ENCODE data around the gene IL23R.

DNA sequence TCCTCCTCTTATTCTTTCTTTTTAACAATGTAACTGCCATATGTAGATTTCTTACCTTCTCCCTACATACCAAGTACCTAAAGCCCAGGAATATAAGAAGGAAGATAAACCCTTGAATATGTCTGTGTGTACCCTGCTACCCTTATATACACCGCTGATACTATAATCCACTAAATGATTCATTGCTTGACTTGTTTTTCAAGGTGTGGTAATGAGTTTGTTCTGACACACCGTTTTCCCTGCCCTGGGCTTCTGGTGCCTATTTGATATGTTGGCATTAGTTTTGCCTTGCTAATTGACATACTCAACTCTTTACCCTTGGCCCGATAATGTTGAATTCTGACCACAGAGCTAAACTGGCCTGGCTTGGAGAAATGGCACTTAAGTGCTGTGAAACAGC is 64.3 kb downstream of the IL23R start:
- TF ChIP-seq POLR2AphosphoS2 (IDR thresholded peaks at IDR 0.05; ENCODE audit: low read depth, low read length) (no peak), POLR2AphosphoS5 (IDR thresholded peaks at IDR 0.05; ENCODE audit: low read depth, low read length) (no peak), BRCA1 (CRISPR knock-in tag; IDR thresholded peaks at IDR 0.05) (no peak), FOXJ3 (CRISPR knock-in tag; IDR thresholded peaks at IDR 0.05; ENCODE audit: borderline replicate concordance) (no peak), ZNF792 (CRISPR knock-in tag; IDR thresholded peaks at IDR 0.05) (no peak), SETDB1 (CRISPR knock-in tag; IDR thresholded peaks at IDR 0.05; ENCODE audit: borderline replicate concordance) (no peak)
- TF ChIP-seq, protein P1, sequence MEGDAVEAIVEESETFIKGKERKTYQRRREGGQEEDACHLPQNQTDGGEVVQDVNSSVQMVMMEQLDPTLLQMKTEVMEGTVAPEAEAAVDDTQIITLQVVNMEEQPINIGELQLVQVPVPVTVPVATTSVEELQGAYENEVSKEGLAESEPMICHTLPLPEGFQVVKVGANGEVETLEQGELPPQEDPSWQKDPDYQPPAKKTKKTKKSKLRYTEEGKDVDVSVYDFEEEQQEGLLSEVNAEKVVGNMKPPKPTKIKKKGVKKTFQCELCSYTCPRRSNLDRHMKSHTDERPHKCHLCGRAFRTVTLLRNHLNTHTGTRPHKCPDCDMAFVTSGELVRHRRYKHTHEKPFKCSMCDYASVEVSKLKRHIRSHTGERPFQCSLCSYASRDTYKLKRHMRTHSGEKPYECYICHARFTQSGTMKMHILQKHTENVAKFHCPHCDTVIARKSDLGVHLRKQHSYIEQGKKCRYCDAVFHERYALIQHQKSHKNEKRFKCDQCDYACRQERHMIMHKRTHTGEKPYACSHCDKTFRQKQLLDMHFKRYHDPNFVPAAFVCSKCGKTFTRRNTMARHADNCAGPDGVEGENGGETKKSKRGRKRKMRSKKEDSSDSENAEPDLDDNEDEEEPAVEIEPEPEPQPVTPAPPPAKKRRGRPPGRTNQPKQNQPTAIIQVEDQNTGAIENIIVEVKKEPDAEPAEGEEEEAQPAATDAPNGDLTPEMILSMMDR (CRISPR knock-in tag; IDR thresholded peaks at IDR 0.05), result no peak
